ENCODE results near the gene LRRC72.
"Not testable (repeated sequence)": the region's sequence is repeated elsewhere in the genome, so short reads cannot be mapped to it uniquely, and the experiment has no call there.

Gene LRRC72

DNA sequence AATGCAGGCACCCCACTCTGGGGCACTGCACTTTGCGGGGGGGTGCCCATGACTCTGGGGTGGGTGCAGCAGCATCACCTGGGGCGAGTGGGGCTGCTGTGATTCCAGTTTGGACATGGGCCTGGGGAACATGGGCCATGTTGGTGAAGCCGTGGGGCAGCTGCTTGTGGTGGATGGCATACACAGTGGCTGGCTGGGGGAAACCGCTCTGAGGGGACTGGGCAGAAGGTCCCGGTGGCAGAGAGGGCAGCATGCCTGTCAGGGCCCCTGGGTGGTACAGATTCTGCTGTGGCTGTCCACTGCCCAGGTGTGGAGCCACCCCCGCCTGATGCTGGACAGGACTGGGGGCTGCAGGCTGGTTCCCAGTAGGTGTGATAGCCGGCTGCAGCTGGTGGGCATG, 57.2 kb downstream of the LRRC72 start:
- FAIRE-seq: no peak

DNA sequence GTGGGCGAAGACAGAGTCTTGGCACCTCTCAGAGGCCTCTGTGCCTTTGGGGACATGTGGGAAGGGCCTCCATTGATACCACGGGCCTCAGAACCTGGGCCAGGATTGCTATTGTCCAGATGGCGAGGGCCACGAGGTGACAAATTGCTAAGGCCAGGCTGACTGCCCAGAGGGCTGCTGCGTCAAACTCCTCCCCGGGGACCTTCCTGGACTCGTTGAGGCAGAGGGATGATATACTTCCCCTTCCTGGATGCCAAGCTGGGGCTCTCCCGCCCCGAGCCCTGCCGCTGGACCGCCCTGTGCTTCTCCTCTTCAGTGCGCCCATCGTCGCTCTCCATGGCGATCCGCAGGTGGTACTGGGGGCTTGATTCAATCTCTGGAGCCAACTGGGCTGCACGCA, 58.9 kb downstream of the LRRC72 start:
- FAIRE-seq: no peak

DNA sequence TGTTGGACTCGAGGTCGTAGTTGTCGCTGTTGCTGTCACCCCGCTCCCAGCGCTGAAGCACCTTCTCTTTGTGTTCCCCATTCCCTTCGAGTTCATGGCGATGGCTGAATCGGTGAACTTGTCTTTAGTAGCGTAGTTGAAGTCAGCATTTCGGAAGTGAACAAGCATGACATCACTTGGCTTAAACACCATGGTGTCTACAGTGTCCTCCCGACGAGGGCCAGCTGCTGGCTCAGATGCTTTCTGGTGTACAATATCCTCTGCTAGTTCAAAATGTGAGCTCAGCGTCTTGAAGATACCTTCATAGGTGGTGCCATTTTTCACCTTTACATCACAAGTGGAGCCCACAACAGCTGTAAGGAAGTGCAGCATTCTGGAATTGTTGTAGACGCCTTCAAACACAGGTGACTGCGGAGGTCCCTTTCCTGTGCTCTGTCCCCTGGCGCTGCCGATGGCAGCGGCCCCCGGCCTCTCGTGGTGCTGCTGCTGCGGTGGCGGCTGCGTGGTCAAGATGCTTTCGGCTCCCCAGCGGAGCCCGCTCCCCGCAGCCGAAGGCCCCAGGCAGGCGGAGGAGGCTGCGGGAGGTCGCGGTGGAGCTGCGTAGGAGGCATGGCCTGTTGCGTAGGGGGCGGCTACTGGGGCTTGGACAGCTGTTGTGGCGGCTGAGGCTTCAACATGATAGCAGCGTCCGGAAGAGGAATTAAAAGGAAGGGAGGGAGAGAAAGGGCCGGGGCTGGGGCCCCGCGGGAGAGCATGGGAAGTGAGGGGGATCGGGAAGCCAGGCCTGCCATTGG, 59.7 kb downstream of the LRRC72 start:
- FAIRE-seq: no peak

DNA sequence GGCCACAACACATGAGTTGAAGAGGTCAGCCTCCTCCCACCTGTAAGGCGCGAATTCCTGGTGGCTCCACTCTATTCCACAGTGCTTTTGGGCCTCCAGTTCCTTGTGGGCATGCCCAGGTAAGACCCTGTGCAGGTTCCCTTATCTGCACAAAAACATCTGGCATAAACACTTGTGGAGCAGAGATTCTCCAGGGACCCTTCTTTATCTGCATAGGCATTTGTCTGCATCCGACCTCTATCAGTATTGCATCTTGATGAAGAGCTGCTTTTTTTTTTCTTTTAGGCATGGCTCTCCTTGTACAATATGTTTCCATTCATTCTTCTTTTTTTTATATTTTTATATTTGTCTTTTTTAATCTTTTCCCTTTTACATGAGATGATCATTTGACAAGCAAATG, 60.5 kb downstream of the LRRC72 start:
- FAIRE-seq: no peak

DNA sequence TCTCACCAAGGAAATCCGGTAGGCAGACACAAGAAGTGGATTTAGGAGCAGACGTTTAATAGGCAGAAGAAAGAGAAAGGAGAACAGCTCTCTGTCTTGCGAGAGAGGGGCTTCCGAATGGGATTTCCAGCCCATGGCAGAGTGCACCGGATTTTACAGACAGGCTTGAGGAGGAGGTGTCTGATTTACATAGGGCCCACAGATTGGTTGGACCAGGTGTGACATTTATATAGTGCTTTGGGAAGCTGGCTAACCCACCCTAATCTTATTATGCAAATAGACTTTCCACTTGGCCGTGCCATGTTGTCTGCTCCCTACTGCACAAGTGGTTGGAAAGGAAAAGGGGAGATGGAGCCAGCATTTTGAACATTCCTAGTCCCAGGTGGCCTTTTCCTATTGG, 61.2 kb downstream of the LRRC72 start:
- no peak for FAIRE-seq

DNA sequence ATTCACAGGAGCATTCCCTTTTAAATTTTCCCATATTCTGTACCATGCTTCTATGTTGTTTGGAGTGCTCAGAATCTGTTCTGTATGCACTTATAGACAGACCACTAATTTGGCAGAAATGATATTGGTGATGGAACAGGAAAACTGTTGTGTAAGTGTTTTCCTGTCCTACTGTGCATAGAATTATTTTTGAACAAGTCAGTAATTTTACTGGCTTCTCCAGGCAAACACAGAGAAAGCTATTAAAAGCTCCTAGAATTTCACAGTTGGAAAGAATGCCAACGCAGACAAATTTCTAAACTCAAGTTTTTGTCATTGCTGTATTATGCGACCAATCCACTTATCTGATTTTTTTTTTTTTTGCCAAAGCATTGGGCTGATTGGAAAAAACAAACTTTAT, 63.3 kb downstream of the LRRC72 start:
- FAIRE-seq: no peak

DNA sequence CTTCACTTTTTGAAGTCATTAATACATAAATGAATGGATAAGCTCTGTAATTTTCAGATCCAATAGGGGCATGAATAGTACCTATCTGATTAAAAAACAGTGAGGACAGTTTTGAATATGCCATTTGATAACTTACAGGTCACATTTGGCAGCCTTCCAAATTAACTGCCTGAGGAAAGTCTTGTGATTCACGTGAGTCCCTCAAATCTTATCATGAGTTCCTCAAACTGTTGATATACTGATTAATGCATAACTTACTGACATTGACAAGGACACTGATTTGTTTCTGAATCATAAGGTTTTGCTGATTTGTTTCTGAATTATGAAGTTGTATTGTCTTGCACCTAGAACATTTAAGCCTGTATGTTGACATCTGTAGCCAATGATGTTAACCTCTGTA, 63.8 kb downstream of the LRRC72 start:
- FAIRE-seq: no peak

DNA sequence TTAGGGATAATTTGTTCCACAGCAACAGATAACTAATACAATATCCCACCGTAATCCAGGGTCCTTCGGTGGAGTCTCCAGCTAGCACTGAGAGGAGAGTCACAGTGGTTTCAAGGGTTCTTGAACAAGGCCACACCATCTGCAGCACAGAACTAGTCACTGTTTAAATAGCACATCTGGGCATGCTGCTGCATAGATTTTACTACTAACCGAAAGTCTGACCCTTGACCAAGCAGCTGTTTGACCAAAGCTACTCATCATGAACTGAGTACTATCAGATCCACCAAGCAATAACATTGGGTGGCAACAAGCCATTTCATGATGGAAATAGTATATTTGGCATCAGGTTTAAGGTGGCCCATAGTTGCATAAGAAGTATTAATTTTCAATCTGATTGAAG, 65.8 kb downstream of the LRRC72 start:
- FAIRE-seq: no peak

DNA sequence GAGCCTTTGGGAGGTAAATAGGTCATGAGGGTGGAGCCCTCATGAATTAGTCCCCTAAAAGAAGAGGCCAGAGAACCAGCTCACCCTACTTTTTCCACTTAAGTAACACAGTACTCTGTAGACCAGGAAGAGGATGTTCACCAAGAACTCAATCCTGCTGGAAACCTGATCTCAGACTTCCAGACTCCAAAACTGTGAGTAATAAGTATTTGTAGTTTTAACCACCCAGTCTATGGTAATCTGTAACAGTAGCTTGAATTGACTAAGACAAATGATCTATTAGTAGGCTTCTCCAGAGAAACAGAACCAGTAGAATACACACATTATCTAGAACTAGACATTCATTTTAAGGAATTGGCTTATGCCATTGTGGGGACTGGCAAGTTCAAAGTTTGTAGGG, 67.4 kb downstream of the LRRC72 start:
- FAIRE-seq: no peak

DNA sequence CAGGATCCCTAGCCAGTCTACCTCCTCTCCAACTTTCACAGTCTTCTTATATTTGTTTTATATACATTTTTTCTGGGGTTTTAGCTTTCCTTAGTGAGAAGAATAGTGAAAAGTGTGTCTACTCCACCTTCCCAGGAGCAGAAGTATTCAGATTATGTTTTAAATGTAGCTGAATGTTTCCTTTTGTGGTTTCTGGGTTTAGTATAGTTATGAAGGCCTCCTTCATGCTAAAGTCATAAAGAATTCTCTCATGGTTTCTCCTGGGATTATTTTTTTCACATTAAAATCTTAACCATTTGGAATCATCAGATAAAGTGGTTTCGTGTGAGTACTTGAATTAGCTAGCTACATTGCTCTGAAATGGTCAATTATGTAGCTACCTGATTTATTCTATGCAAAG, 68.1 kb downstream of the LRRC72 start:
- no peak for FAIRE-seq

DNA sequence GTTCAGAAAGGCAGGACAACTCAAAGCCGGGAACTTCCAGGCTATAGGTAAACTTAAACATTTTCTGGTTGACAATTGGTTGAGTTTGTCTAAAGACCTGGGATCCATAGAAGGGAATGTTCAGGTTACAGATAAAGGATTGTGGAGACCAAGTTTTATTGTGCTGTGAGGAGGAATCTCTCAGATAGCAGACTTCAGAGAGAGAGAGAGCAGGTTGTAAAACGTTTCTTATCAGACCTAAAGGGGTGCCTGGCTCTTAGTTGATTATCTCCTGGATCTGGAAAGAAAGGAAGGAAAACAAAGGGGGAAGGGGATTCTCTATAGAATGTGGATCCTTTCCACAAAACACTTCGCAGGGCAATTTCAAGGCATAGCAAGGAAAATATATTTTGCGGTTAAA, 69.0 kb downstream of the LRRC72 start:
- not testable (repeated sequence) for FAIRE-seq

DNA sequence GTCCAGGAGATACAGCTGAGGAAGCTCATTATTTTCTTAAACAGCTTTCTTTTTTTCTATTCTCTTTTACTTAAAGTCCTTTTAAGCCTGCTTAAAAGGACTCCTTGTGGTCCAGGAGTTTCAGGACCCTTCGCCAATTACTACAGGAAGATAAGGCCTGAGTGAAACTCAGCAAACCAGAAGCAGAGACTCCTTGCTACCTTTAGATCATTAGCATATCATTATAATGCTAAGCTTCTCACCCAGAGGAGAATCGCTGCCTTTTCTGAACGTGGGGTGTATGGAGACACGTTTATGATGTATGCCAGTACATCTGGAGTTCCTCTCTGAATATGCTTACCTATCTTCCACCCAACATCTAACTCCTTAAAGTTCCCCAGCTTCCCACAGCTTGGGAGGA, 71.4 kb downstream of the LRRC72 start:
- FAIRE-seq: no peak

DNA sequence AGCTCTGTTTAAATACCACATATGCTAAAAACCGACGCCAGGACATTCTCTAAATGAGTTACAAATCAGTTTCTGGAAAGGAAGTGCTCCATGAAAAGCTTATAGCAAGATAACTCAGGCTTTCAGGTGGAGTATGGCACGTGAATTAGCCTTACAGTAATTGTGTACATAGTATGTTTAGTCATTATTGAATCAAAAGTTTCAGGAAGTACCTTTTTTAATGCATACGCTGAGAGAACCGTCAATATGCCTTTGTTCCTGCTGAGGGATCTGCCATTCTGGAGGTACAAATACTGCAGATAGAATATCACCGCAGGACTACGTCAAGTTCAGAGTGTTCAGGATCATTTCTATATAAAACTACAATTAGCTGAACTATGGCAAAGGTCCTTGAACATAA, 73.2 kb downstream of the LRRC72 start:
- FAIRE-seq: no peak

DNA sequence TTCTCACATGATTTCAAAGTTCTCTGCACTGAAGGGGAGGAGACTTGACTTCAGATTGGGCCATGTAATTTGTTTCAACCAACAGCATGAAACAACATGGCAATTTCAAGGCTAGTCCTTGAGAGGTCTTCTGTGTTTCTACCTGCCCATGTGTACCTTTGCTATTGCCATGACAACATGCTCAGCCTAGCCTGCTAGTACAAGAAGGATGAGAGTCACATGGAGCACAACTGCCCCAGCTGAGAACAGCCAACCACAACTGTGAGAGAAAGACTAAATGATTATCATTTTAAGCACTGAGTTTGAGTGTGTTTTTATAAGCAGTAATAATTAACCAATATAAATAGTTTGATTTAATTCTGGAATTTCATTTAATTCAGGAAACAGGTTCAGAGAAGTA, 77.0 kb downstream of the LRRC72 start:
- FAIRE-seq: no peak

DNA sequence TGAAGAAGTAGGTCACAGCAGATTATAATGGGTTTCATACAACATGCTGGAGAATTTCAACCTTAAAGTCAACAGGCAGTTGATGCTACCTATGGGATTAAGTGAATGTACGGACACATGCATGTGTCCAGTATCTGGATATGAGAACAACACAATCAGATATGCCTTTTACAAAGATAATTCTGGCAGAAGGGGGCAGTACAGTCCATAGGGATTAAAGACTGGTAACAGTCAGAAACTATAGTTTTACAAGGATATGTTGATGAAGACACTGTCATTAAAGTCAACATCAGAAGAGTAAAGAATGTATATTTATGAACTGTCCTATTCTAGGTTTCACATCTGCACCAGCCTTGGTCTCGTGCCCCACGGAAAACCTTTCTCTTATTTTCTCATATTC, 77.4 kb downstream of the LRRC72 start:
- no peak for FAIRE-seq

DNA sequence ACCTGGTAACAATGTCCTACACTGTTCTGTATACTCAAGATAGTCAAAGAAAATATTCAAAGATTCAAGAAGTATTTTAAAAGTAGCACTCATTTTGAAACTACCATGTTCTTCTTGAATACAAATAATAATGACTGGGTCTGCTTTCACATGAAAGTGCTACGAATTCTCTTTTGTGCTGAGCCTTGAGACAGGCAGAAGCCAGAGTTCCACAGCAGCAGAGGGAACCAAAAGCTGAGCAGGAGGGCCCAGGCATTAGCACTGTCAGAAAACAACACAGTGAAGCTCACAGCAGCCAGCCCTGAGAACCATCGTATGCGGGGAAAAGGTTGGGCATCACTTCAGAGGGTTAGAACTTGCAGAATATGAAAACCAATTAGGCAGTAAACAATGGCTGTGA, 80.1 kb downstream of the LRRC72 start:
- FAIRE-seq: no peak

DNA sequence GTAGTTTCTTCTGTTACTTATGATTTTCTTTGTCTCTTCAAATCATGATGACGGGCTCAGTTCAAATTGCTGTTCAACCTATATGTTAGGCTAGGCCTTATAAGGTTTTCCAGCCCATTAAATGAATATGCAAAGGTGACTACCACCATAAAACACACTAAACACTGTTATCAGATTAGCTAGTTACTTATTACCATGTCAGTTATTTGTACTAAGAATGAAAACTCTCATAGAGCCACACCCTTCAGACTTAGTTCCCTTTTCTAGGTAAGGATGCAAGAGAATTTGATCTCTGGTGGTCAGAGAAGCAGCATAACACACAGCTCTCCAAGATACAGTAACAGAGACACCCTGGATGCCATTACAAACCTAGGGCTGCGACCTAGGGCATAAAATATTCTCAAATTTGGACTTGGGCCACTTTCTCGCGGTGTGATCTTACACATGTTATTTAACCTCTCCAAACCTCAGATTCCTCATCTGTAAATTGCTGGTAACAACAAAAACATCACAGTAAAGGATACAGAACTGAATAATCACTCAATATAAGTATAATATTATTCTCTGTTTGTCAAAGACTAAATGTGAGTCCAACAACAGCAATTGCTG, 83.3 kb downstream of the LRRC72 start:
- FAIRE-seq: peak; percentile 38

DNA sequence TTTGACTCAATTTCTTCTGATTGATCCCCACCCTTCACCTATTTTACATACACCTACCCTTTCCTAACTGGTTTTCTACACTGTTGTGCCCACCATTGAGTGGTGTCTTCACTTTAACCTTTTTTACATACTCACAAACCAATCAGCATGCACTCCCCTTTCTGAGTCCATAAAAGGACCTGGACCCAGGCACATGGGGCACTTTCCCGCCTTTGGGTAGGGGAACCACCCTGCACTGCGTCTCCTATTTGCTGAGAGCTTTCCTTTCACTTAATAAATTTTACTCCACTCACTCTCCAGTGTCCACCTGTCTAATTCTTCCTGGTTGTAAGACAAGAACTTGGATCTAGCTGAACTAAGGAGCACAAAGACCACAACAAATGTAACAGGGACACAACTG, 85.1 kb downstream of the LRRC72 start:
- no peak for FAIRE-seq

DNA sequence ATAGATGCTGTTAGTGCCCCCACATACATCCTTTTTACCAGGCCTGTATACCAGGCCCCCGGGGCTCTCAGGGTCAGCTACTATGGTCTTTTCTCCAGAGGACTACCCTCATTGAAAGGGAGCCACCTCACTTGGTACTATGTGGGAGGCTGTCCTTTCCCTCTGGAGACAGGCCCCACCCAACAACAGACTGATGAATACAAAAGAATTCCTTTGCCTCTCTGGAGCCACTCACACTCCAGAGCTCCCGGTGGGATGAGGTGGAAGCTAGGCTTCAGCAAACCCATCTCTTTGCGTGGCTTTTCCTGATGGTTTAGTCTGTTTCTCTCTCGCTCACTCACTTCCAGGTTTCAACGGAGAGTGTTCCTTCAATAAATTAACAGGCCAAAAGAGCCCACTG, 88.6 kb downstream of the LRRC72 start:
- FAIRE-seq: no peak

DNA sequence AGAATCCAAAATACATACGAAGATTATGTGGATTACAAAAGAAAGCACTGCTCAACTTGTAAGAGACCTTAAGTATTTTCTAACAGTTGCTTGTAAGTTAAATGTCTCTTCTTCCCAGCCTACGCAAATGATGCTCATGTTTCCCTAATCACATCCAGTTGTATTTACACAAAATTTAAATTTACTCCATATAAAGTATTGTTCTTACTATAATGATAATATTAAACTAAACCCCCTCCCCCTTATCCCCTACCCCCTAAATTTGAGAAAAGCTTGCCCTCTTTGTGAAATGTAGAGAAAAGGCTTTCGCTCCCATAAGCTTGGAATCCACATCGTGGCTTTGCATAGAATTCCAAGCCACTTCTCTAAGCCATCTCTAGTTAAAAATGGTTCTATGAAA, 89.5 kb downstream of the LRRC72 start:
- no peak for FAIRE-seq

DNA sequence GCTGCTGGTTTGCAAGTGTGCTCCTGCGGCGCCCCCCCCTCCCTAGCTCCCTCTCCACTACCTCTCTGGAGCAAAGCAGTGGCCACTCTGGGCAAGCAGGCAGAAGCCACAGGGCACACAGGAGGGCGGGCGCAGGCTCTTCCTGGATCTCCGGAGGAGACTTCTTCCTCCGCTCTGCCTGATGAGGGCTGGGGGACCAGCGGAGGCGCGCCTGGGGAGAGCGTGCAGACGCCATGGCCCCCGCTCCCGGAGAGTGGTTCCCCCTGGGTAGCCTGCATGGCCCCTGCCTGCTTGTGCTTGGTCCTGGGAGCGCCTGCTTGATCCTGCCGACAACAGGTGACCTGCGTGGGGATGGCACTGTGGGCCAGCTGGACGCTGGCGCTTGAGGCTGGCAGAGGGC, 89.9 kb downstream of the LRRC72 start:
- FAIRE-seq: no peak

DNA sequence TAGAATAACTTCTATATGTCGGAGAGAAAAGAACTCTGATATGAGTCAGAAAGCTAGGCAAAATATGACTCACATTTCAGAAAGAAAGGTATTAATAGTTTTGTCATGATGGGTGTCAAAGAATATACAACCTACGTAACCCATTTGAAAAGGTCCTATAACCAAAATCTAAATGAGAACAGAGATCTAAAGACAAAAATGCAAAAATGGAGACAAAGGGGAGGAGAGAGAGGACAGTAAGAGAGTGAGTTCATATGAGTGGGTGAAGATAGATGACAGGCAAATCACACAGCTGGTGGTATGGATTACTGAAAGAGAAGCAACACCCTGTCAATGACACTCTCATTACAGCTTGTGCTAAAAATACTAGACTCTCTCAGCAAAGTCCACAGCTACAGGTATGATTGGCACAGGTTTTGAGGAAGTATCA, 93.4 kb downstream of the LRRC72 start:
- FAIRE-seq: no peak

DNA sequence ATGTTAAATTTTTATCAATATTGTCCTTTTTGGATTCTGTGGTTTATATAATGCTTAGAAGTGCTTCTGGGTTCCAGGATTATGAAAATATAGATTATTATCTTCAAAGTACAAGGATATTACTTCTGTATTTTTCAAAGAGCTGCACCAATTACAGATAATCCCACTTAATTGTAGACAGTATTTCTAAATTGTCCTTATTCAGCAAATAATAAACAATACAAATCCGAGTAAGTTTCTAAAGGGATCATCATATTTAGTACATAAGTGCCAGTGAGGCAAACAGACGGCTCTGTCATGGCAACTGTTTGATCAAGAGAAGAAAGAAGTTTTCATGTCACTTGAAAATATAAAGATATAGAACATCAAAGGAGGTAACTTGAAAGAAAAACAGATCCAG, 99.8 kb downstream of the LRRC72 start:
- no peak for FAIRE-seq

DNA sequence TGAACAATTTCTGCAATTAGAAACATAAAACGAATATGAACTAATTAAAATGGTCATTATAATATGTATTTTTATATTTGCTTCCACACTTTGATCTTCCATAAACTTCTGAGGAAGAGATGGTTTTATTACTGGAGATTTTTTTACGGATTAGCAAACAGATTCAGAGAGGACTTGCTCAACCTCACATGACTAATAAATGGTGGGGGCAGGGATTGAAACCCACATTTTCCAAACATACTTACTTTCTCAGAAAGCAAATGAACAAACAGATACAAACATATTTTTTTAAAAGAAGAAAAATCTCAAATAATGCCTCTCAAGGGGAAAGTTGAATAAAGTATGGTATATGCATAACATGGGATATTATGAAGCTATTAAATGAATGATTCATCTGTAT, 100.6 kb downstream of the LRRC72 start:
- peak; percentile 28 for FAIRE-seq

DNA sequence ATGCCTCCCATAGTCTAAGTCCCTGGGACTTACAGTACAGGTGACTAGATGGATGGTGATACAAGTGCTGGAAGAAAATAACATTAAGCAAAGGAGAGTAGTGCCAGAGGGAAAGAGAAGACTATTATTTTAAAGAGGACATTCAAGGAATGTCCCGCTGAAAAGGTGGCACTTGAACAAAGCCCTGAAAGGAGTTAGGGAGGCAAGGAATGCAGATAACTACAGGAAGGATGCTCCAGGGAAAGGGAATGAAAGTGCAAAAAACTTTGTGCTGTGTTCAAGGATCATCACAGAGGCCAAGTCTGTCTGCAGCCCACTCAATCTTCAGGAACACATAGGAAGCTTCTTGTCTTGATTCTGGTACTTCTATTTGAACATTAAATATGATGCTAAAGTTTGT, 104.0 kb downstream of the LRRC72 start:
- FAIRE-seq: no peak
